GM21619 (cell line): ENCODE results near the gene ATP8A1.
"Not testable (repeated sequence)": the region's sequence is repeated elsewhere in the genome, so short reads cannot be mapped to it uniquely, and the experiment has no call there.

Experiments
- ATAC-seq: cut with Tn5 transposase; IDR thresholded peaks from one replicate; pipeline ENCODE4 v1.9.1; 2021; ENCODE audit not compliant: unreplicated experiment

ATP8A1 gene

GRCh38 chr4:42474406-42474805, 182.5 kb downstream of the ATP8A1 start:
- ATAC-seq = no peak

GRCh38 chr4:42473071-42473684, 183.7 kb downstream of the ATP8A1 start:
- ATAC-seq = no peak

- ATAC-seq = no peak
Measured at GRCh38 chr4:42471896-42472295, 185.0 kb downstream of the ATP8A1 start.

GRCh38 chr4:42470023-42470422, 186.9 kb downstream of the ATP8A1 start:
- no peak for ATAC-seq

- not testable (repeated sequence) for ATAC-seq
Measured at GRCh38 chr4:42467777-42468176, 189.1 kb downstream of the ATP8A1 start.

- ATAC-seq = no peak
Measured at GRCh38 chr4:42466273-42466844, 190.5 kb downstream of the ATP8A1 start.

- ATAC-seq = no peak
Measured at GRCh38 chr4:42464550-42465094, 192.3 kb downstream of the ATP8A1 start.

GRCh38 chr4:42461216-42461615, 195.7 kb downstream of the ATP8A1 start:
- ATAC-seq = not testable (repeated sequence)

- ATAC-seq = peak; percentile 99
Measured at GRCh38 chr4:42460043-42460442, 196.9 kb downstream of the ATP8A1 start.

- ATAC-seq = no peak
Measured at GRCh38 chr4:42458657-42459056, 198.2 kb downstream of the ATP8A1 start.

- no peak for ATAC-seq
Measured at GRCh38 chr4:42454755-42455420, 202.0 kb downstream of the ATP8A1 start.

- no peak for ATAC-seq
Measured at GRCh38 chr4:42453612-42454011, 203.3 kb downstream of the ATP8A1 start.

GRCh38 chr4:42452823-42453222, 204.1 kb downstream of the ATP8A1 start:
- no peak for ATAC-seq

GRCh38 chr4:42446823-42447222, 210.1 kb downstream of the ATP8A1 start:
- ATAC-seq = no peak

- no peak for ATAC-seq
Measured at GRCh38 chr4:42445038-42445437, 211.9 kb downstream of the ATP8A1 start.

- no peak for ATAC-seq
Measured at GRCh38 chr4:42442601-42443000, 214.3 kb downstream of the ATP8A1 start.

- no peak for ATAC-seq
Measured at GRCh38 chr4:42440083-42440482, 216.8 kb downstream of the ATP8A1 start.

GRCh38 chr4:42436928-42437565, 219.9 kb downstream of the ATP8A1 start:
- no peak for ATAC-seq

GRCh38 chr4:42428036-42428435, 228.9 kb downstream of the ATP8A1 start:
- ATAC-seq = no peak

- ATAC-seq = no peak
Measured at GRCh38 chr4:42425146-42426065, 231.5 kb downstream of the ATP8A1 start.

- ATAC-seq = no peak
Measured at GRCh38 chr4:42420140-42420539, 236.8 kb downstream of the ATP8A1 start.
